Mesangial cell (primary cell): ENCODE results near the gene CPSF6. TPM values are rescaled to one million over a fixed set of nuclear protein-coding genes. Genes with fewer than 3 reads are reported as not detected.

Experiments used
- total RNA-seq: library from RNA; depleted of rRNA; stranded (reverse); fragments of >200 nt; gene quantifications from 2 replicates; pipeline ENCODE4 v1.2.3, GENCODE V29; 2015

Gene CPSF6, protein sequence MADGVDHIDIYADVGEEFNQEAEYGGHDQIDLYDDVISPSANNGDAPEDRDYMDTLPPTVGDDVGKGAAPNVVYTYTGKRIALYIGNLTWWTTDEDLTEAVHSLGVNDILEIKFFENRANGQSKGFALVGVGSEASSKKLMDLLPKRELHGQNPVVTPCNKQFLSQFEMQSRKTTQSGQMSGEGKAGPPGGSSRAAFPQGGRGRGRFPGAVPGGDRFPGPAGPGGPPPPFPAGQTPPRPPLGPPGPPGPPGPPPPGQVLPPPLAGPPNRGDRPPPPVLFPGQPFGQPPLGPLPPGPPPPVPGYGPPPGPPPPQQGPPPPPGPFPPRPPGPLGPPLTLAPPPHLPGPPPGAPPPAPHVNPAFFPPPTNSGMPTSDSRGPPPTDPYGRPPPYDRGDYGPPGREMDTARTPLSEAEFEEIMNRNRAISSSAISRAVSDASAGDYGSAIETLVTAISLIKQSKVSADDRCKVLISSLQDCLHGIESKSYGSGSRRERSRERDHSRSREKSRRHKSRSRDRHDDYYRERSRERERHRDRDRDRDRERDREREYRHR
- total RNA-seq, result 22.9 and 24.8 TPM in 2 replicates

DNA sequence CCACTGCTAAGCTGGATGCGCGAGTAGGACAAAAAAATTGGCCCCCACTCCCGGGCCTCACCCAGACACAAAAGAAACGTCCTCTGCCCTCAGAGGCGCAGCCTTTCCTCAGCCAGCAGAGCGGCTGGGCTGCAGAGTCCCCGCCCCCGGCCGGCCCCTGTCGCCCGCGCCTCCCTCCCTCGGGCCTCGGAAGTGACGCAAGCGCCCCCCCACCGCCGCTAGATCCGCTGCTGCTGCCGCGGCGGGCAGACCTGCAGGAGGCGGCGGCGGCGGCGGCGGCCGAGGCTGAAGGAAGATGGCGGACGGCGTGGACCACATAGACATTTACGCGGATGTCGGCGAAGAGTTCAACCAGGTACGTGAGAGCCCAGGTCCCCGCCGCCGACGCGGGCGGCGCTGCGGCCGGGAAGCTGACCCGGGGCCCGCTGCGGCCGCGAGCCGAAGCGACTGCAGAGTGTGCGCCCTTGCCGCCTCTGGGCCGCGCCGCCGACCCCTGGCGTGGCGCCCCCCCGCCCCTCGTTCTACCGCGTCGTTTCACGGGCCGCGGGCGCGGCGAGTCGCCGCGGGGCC lies at the start of gene CPSF6:
TSS of gene CPSF6 (plus strand) at position 218 of the 570 bp plus-strand sequence. CDS start at position 296, 78 bp downstream.

Other genes with a start within 250 kb of the CPSF6 start
- not detected in 2 replicates for gene LYZ, start 108.8 kb downstream of the CPSF6 start, total RNA-seq
- 17.6 and 35.7 TPM in 2 replicates for gene YEATS4, start 120.2 kb downstream of the CPSF6 start, total RNA-seq
- gene FRS2, start 230.8 kb downstream of the CPSF6 start, total RNA-seq, result 19.6 and 28.5 TPM in 2 replicates